Uterus (tissue), 4 donors: ENCODE data around the gene CHST14. TPM values are rescaled to one million over a fixed set of nuclear protein-coding genes. Genes with fewer than 3 reads are reported as not detected.
"Not testable (repeated sequence)": the region's sequence is repeated elsewhere in the genome, so short reads cannot be mapped to it uniquely, and the experiment has no call there.

Source experiments
- DNase-seq, 2 donors: peaks; one replicate each; pipeline ENCODE4 v3.0.0-alpha.2; 2019 to 2020
- H3K27ac ChIP-seq, 2 donors: fragments of 200-600 bp; sonication (generic); 1 replicate in 1 of 2; 2 replicates in 1 of 2; pipeline ENCODE4 v1.5.1; 2016 to 2018
- H3K27me3 ChIP-seq, 2 donors: fragments of 200-600 bp; sonication (generic); one replicate each; pipeline ENCODE4 v1.5.1; 2018 to 2019; ENCODE audit warnings: control low read depth in 1 of 2
- H3K36me3 ChIP-seq, 2 donors: fragments of 200-600 bp; sonication (generic); one replicate each; pipeline ENCODE4 v1.5.1; 2019; ENCODE audit warnings: control low read depth in 1 of 2
- H3K4me1 ChIP-seq, 2 donors: fragments of 200-600 bp; sonication (generic); one replicate each; pipeline ENCODE4 v1.5.1; 2018 to 2019; ENCODE audit warnings: control low read depth in 1 of 2
- H3K4me3 ChIP-seq, 2 donors: fragments of 200-600 bp; sonication (generic); 1 replicate in 1 of 2; 2 replicates in 1 of 2; pipeline ENCODE4 v1.5.1; 2018 to 2019; ENCODE audit warnings: mild to moderate bottlenecking in 1 of 2
- H3K9me3 ChIP-seq, 2 donors: fragments of 200-600 bp; sonication (generic); one replicate each; pipeline ENCODE4 v1.5.1; 2019; ENCODE audit warnings: control low read depth in 1 of 2
- POLR2A ChIP-seq, 2 donors: fragments of 450-650 bp; IDR thresholded peaks; one replicate each; pipeline ENCODE4 v1.6.1; 2016; ENCODE audit warnings: antibody characterized with exemption in 2 of 2, mild to moderate bottlenecking in 1 of 2, moderate library complexity in 1 of 2
- intact Hi-C: fragments of 100-400 bp; cut with DNase I; formaldehyde crosslinking; loops from one replicate; pipeline ENCODE4 v1.15.1; 2023; ENCODE audit warnings: low total_unique reads
- total RNA-seq, 4 donors: library from RNA; depleted of rRNA in 3 of 4; stranded (reverse); fragments of >200 nt in 3 of 4; gene quantifications; one replicate each; pipeline versions ENCODE4 v1.1.0 to v1.2.4, GENCODE V29; 2014 to 2023
- TF ChIP-seq, protein P1 (sequence below), 4 experiments: fragments of 200-600 bp in 2 of 4; fragments of 450-650 bp in 2 of 4; sonication (generic) in 2 of 4; IDR thresholded peaks; one replicate each; pipeline ENCODE4 v1.5.1; 2016 to 2019; ENCODE audit warnings: antibody characterized with exemption in 4 of 4, mild to moderate bottlenecking in 2 of 4, moderate library complexity in 1 of 4
- donor health status: DM: yes; HTN: yes; CAD: no.

The CHST14 gene
- total RNA-seq, 4 donors from 2014 or later: 6.8 to 26.1 (median 17.9) TPM

DNA sequence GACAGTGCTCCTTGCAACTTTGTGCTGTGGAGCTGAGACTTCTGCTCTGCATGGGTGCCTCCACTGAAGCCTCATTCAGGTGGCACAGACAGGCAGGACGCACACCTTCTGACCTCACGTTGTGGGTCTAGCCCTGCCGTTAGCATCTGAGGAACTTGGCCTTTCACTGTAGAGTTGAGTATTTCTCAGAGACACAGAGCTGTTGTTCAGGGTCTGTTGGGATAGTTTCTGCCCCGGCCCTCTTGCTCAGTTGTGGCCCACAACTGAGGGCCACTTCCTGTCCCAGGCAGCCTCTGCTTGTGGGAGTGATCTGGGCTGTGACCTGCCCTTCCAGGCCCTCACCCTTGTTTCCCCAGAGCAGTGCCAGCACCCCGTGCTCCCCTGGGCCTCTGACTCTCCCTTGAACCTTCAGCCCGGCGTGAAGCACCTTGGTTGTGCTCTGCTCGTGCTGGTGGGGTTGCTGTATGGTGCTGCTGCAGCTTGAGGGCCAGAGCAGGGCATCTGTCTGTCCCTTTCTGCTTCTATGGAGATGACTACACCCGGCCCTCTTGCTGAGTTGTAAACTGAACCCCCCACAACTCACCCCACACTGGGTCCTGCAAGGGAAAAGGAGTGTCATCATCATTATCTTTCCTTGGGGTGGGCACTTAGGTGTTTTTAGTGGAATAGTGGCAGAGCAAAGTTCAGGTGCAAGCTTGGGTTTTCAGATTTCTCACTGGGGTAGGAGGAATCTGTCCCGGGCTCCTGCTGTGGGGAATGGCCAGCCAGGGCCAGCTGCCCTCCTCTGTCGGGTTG is 18.3 kb upstream of the CHST14 start:
- H3K36me3 ChIP-seq: no peaks in the 10 kb centered on the region
- no peak overlapping the region for H3K4me3 ChIP-seq
- no peaks in the 10 kb centered on the region for H3K9me3 ChIP-seq
- no peak for TF ChIP-seq POLR2A (IDR thresholded peaks at IDR 0.05)
- TF ChIP-seq, protein P1, sequence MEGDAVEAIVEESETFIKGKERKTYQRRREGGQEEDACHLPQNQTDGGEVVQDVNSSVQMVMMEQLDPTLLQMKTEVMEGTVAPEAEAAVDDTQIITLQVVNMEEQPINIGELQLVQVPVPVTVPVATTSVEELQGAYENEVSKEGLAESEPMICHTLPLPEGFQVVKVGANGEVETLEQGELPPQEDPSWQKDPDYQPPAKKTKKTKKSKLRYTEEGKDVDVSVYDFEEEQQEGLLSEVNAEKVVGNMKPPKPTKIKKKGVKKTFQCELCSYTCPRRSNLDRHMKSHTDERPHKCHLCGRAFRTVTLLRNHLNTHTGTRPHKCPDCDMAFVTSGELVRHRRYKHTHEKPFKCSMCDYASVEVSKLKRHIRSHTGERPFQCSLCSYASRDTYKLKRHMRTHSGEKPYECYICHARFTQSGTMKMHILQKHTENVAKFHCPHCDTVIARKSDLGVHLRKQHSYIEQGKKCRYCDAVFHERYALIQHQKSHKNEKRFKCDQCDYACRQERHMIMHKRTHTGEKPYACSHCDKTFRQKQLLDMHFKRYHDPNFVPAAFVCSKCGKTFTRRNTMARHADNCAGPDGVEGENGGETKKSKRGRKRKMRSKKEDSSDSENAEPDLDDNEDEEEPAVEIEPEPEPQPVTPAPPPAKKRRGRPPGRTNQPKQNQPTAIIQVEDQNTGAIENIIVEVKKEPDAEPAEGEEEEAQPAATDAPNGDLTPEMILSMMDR (IDR thresholded peaks at IDR 0.05): no peak
- intact Hi-C loops: no loop called here
- no peak overlapping the region for H3K27ac ChIP-seq
- peaks cover 0 to 8% of the 10 kb centered on the region in 2 donors for H3K4me1 ChIP-seq
- H3K27me3 ChIP-seq: no peaks in the 10 kb centered on the region
- DNase-seq: no peak

DNA sequence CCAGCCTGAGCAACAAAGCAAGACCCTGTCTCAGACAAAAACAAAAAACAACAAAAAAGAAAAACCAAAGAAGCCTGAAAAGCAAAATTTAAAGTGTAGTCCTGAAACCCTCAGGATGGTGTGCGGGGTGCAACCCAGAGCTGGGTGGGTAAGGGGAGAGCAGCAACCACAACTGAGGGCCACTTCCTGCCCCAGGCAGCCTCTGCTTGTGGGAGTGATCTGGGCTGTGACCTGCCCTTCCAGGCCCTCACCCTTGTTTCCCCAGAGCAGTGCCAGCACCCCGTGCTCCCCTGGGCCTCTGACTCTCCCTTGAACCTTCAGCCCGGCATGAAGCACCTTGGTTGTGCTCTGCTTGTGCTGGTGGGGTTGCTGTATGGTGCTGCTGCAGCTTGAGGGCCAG is 16.8 kb upstream of the CHST14 start:
- H3K4me1 ChIP-seq, H3K27me3 ChIP-seq, H3K36me3 ChIP-seq, intact Hi-C loops, H3K9me3 ChIP-seq, H3K4me3 ChIP-seq, DNase-seq, H3K27ac ChIP-seq: not testable (repeated sequence)

DNA sequence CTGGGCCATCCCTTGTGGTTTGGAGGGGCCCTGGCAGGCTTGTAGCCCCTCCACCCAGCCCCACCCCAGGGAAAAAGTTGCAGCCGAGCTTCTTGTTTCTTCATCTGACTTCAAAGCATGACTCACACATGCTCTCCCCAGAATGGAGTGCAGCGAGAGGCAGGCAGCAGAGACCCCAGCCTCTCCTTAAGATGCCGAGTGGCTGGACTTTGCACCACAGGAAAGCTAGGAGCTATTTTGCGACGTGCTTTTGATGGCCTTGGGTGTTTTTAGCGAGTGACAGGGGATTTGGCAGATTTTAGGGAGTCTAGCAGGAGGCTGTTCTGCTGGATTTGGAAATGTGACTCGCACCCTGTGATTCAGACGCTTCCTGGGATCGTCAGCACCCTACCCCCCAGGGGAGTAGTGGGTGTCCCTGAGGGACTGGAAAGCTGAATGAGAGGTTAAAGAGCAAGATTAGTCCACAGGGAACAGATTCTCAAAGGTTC is 15.8 kb upstream of the CHST14 start:
- Histone ChIP-seq H3K27ac (no peak overlapping the region), H3K4me1 (peaks cover 0 to 8% of the 10 kb centered on the region in 2 donors), H3K9me3 (no peaks in the 10 kb centered on the region), H3K4me3 (no peak overlapping the region), H3K27me3 (no peaks in the 10 kb centered on the region), H3K36me3 (no peaks in the 10 kb centered on the region)
- intact Hi-C loops: no loop called here
- TF ChIP-seq, protein P1 (IDR thresholded peaks at IDR 0.05): no peak
- no peak for TF ChIP-seq POLR2A (IDR thresholded peaks at IDR 0.05)
- DNase-seq: no peak

DNA sequence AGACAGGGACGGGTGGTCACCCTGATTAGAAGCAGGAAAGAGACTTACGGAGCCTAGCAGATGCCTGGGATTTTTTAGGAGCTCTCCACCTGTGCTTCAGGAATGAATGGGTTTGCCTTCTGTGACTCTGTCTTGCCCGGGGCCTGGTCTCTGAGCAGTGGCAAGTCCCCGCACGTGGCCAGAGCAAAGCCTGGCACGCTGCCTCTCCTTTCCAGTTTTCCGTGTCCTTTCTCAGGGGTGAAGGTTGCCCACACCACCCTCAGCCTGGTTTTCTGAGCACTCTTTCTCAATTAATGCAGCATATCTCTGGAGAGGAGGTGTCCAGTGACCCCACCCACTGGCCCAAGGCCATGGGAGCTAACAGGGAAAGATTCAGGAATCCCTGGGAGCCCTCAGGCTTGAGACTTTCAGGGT is 14.5 kb upstream of the CHST14 start:
- Histone ChIP-seq H3K27me3 (no peaks in the 10 kb centered on the region), H3K9me3 (no peaks in the 10 kb centered on the region), H3K36me3 (no peaks in the 10 kb centered on the region), H3K4me1 (peaks cover 0 to 8% of the 10 kb centered on the region in 2 donors), H3K4me3 (no peak overlapping the region), H3K27ac (no peak overlapping the region)
- intact Hi-C loops: no loop called here
- TF ChIP-seq, protein P1 (IDR thresholded peaks at IDR 0.05): no peak
- TF ChIP-seq POLR2A (IDR thresholded peaks at IDR 0.05): no peak
- DNase-seq: no peak

DNA sequence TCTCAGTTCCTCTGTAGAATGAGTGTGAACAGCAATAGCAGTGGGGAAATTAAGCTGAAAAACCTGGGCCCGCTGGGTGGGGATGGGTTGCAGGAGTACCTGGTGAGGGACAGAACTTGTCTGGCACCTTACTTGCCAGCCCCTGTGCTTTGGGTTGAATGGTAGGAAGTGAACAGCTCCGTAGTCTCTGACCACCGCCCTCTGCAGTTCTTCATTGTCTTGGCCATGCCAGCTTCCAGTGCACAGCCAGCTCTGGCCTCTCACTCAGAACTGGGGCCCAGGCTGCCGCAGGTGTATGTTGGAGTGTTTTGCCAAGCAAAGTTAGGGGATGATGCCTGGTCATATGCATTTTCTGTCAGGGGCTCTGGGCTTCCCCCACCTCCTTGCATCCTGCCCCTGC is 14.0 kb upstream of the CHST14 start:
- no peak overlapping the region for H3K4me3 ChIP-seq
- peaks cover 0 to 8% of the 10 kb centered on the region in 2 donors for H3K4me1 ChIP-seq
- H3K27me3 ChIP-seq: no peaks in the 10 kb centered on the region
- H3K27ac ChIP-seq: no peak overlapping the region
- no peaks in the 10 kb centered on the region for H3K9me3 ChIP-seq
- intact Hi-C loops: no loop called here
- TF ChIP-seq, protein P1 (IDR thresholded peaks at IDR 0.05): no peak
- TF ChIP-seq POLR2A (IDR thresholded peaks at IDR 0.05): no peak
- DNase-seq: no peak
- no peaks in the 10 kb centered on the region for H3K36me3 ChIP-seq
